ENCODE measurements around the gene HEATR5B. TPM values are rescaled to one million over a fixed set of nuclear protein-coding genes. Genes with fewer than 3 reads are reported as not detected.

Gene HEATR5B
- total and polyA plus RNA-seq, 2 of the 4 experiments (the other 2 are of a cell fraction): 8.3 to 17.9 TPM

DNA sequence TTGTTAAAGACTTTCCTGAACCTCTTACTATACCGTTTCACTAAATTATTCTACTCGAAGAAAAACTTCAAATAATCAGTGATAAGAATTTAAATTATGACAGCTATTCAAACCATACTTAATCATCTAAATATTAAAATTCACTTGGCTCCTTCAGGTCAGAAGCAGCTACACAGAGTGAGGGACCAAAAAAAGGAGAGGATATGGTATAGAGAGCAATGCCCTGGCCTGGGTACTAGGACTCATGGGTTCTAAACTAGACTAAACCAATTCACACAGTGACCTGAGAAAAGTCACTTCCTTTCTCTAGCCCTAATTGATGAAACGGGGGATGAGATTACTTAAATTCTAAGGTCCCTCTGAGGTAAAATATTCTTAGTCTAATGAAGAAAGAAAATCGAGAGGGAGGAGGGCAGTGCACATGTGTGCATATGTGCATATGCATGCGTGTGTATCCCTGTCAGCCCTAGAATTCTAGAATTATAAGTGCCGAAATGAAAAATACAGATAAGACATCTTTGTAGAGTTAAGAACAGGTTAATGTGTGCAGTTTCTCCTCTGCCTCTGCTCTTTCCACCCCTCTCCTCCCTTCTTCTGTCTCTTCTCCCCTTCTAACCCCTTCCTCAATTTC is 129.1 kb downstream of the HEATR5B start:
- TF ChIP-seq FOS (IDR thresholded peaks at IDR 0.05; ENCODE audit: low read depth, low read length) (no peak), ELK1 (IDR thresholded peaks at IDR 0.05; ENCODE audit: borderline replicate concordance, low read depth, low read length) (no peak), BHLHE40 (IDR thresholded peaks at IDR 0.05; ENCODE audit: low read depth, low read length) (no peak), MXI1 (IDR thresholded peaks at IDR 0.05; ENCODE audit: borderline replicate concordance, low read depth, low read length) (no peak), RFX5 (IDR thresholded peaks at IDR 0.05; ENCODE audit: low read depth, low read length) (no peak), POLR2A (IDR thresholded peaks at IDR 0.05; ENCODE audit: low read depth, low read length) (no peak), USF2 (IDR thresholded peaks at IDR 0.05; ENCODE audit: low read depth, low read length) (no peak), MAFK (IDR thresholded peaks at IDR 0.05; ENCODE audit: low read depth, low read length) (no peak), RAD21 (IDR thresholded peaks at IDR 0.05; ENCODE audit: low read length) (no peak), CHD1 (IDR thresholded peaks at IDR 0.05; ENCODE audit: low read depth, low read length) (no peak), MAZ (IDR thresholded peaks at IDR 0.05; ENCODE audit: borderline replicate concordance, low read depth, low read length) (no peak), SMC3 (IDR thresholded peaks at IDR 0.05; ENCODE audit: low read depth, low read length) (no peak), RCOR1 (IDR thresholded peaks at IDR 0.05; ENCODE audit: insufficient replicate concordance, low read length) (no peak), CEBPB (IDR thresholded peaks at IDR 0.05; ENCODE audit: low read depth, low read length) (no peak), NFE2L2 (IDR thresholded peaks at IDR 0.05; ENCODE audit: low read depth, low read length) (no peak)
- TF ChIP-seq, protein P1, sequence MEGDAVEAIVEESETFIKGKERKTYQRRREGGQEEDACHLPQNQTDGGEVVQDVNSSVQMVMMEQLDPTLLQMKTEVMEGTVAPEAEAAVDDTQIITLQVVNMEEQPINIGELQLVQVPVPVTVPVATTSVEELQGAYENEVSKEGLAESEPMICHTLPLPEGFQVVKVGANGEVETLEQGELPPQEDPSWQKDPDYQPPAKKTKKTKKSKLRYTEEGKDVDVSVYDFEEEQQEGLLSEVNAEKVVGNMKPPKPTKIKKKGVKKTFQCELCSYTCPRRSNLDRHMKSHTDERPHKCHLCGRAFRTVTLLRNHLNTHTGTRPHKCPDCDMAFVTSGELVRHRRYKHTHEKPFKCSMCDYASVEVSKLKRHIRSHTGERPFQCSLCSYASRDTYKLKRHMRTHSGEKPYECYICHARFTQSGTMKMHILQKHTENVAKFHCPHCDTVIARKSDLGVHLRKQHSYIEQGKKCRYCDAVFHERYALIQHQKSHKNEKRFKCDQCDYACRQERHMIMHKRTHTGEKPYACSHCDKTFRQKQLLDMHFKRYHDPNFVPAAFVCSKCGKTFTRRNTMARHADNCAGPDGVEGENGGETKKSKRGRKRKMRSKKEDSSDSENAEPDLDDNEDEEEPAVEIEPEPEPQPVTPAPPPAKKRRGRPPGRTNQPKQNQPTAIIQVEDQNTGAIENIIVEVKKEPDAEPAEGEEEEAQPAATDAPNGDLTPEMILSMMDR (conservative IDR thresholded peaks at IDR 0.05; ENCODE audit: low read depth, low read length): no peak
- H4K20me1 ChIP-seq (ENCODE audit: insufficient read depth, low read length): peaks cover 17% of the 10 kb centered on the region; the same call in 1 of the 2 replicates
- peaks cover 41 to 51% of the 10 kb centered on the region in 2 experiments for H3K79me1 ChIP-seq (ENCODE audit: low read depth in 1 of 2, low read length in 2 of 2)
- ATAC-seq (ENCODE audit: low read depth) (no peak), DNase-seq (no peak)
- H3K23ac ChIP-seq (ENCODE audit: low read depth, low read length): no peak overlapping the region
- peaks cover 6% of the 10 kb centered on the region for H3K4me1 ChIP-seq (ENCODE audit: control insufficient read depth, insufficient read depth, low read length)
- H3K9ac ChIP-seq (ENCODE audit: low read depth, low read length): no peak overlapping the region
- H4K5ac ChIP-seq (ENCODE audit: low read depth, low read length): no peak overlapping the region
- dilution Hi-C loops (cut with HindIII; ENCODE audit: low sequenced_read_pairs, unreplicated experiment): no loop called here
- H3K4ac ChIP-seq (ENCODE audit: low read depth, low read length): no peak overlapping the region
- H2AK9ac ChIP-seq (replicated peaks; ENCODE audit: low read depth, low read length, poor library complexity): no peak overlapping the region
- H4K91ac ChIP-seq (ENCODE audit: insufficient read depth, low read depth, low read length): no peak overlapping the region
- ChIA-PET CTCF (no interaction called here), POLR2A (ENCODE audit: unreplicated experiment) (interaction anchor here (0.6 kb wide), 1 partner anchor 151 kb away, joined by 3 read pairs; no protein-coding TSS in a partner anchor)
- H3K4me2 ChIP-seq (ENCODE audit: low read depth, low read length): no peak overlapping the region
- peaks cover 10% of the 10 kb centered on the region; the same call in 1 of the 2 replicates for H3K9me1 ChIP-seq (ENCODE audit: insufficient read depth, low read length)
- no peak overlapping the region for H2BK5ac ChIP-seq (ENCODE audit: low read depth, low read length, poor library complexity, severe bottlenecking)
- H3K4me3 ChIP-seq (ENCODE audit: insufficient read depth, low read depth, low read length): no peak overlapping the region
- H4K8ac ChIP-seq (ENCODE audit: low read depth in 2 of 2, low read length in 2 of 2): no peak overlapping the region
- H2BK15ac ChIP-seq (ENCODE audit: low read depth, low read length): no peak overlapping the region
- H2AFZ ChIP-seq (replicated peaks; ENCODE audit: low read length, poor library complexity): no peak overlapping the region
- H3K27ac ChIP-seq (ENCODE audit: insufficient read depth, low read length): no peak overlapping the region
- in situ Hi-C loops (cut with MboI; ENCODE audit: low sequenced_read_pairs): no loop called here
- WGBS, 2 experiments (ENCODE audit: extremely low coverage in 2 of 2, insufficient read length in 1 of 2): 100% methylated on average over 1 of the region's 6 CpGs; no CpG with 5 or more reads in 1 of the 2 experiments
- BruUV-seq (replicated peaks): no TSS peak
- intact Hi-C loops (cut with micrococcal nuclease): no loop called here
- H3K18ac ChIP-seq (ENCODE audit: low read depth, low read length): no peak overlapping the region
- H3K14ac ChIP-seq (replicated peaks; ENCODE audit: low read depth, low read length): no peak overlapping the region
- H2AK5ac ChIP-seq (ENCODE audit: low read depth, low read length): no peak overlapping the region
- no peaks in the 10 kb centered on the region for H3K36me3 ChIP-seq (ENCODE audit: control insufficient read depth, insufficient read depth, low read length)
- H3K9me3 ChIP-seq (ENCODE audit: control insufficient read depth, insufficient read depth, low read length): no peaks in the 10 kb centered on the region
- no peak overlapping the region for H2BK20ac ChIP-seq (ENCODE audit: low read depth, low read length)
- H3K56ac ChIP-seq (ENCODE audit: extremely low read depth, insufficient read depth, low read length): no peak overlapping the region
- H2BK120ac ChIP-seq (ENCODE audit: low read depth, low read length): no peak overlapping the region
- H3K27me3 ChIP-seq (ENCODE audit: control insufficient read depth, insufficient read depth, low read length): no peaks in the 10 kb centered on the region
